HepG2 (cell line): Measurements from ENCODE around the gene ZNF23. TPM values are rescaled to one million over a fixed set of nuclear protein-coding genes. Genes with fewer than 3 reads are reported as not detected.

Source experiments
- BHLHE40 ChIP-seq: IDR thresholded peaks from 2 replicates; pipeline ENCODE4 v1.6.1; 2011; ENCODE audit warnings: low read length, improper control_type of control experiment
- FOSL1 ChIP-seq: sonication (generic); formaldehyde crosslinking; IDR thresholded peaks from 2 replicates; pipeline ENCODE4 v1.9.0; 2021; ENCODE audit warnings: missing genetic modification reagents, borderline replicate concordance
- FOXO1 ChIP-seq: sonication (generic); formaldehyde crosslinking; IDR thresholded peaks from 2 replicates; pipeline ENCODE4 v1.4.0; 2020; ENCODE audit warnings: missing genetic modification reagents
- MAF1 ChIP-seq: sonication (generic); formaldehyde crosslinking; IDR thresholded peaks from 2 replicates; pipeline ENCODE4 v1.5.0; 2020; ENCODE audit warnings: missing genetic modification reagents, borderline replicate concordance
- NCOA1 ChIP-seq: sonication (generic); formaldehyde crosslinking; IDR thresholded peaks from 2 replicates; pipeline ENCODE4 v1.9.0; 2021; ENCODE audit warnings: missing genetic modification reagents
- ONECUT2 ChIP-seq: sonication (generic); formaldehyde crosslinking; IDR thresholded peaks from 2 replicates; pipeline ENCODE4 v1.4.0; 2020; ENCODE audit warnings: missing genetic modification reagents
- PATZ1 ChIP-seq: sonication (generic); formaldehyde crosslinking; IDR thresholded peaks from 2 replicates; pipeline ENCODE4 v1.4.0; 2020; ENCODE audit warnings: missing genetic modification reagents
- SAP130 ChIP-seq: IDR thresholded peaks from 2 replicates; pipeline ENCODE4 v1.6.1; 2016; ENCODE audit warnings: low read depth
- SMYD3 ChIP-seq: sonication (generic); formaldehyde crosslinking; IDR thresholded peaks from 2 replicates; pipeline ENCODE4 v1.8.1; 2023; ENCODE audit warnings: mild to moderate bottlenecking, missing genetic modification reagents
- ZNF101 ChIP-seq: sonication (generic); formaldehyde crosslinking; IDR thresholded peaks from 2 replicates; pipeline ENCODE4 v1.4.0; 2020; ENCODE audit warnings: mild to moderate bottlenecking, low read depth, missing genetic modification reagents, borderline replicate concordance
- ZNF33B ChIP-seq: sonication (generic); formaldehyde crosslinking; IDR thresholded peaks from 2 replicates; pipeline ENCODE4 v1.5.1; 2020; ENCODE audit warnings: mild to moderate bottlenecking, missing genetic modification reagents
- ZNF563 ChIP-seq: sonication (generic); formaldehyde crosslinking; IDR thresholded peaks from 2 replicates; pipeline ENCODE4 v1.8.0; 2022; ENCODE audit warnings: mild to moderate bottlenecking, moderate library complexity, missing genetic modification reagents
- ZNF607 ChIP-seq: sonication (generic); formaldehyde crosslinking; IDR thresholded peaks from 2 replicates; pipeline ENCODE4 v1.5.1; 2020; ENCODE audit warnings: missing genetic modification reagents, mild to moderate bottlenecking, borderline replicate concordance
- polyA plus RNA-seq, 8 experiments: library from polyadenylated mRNA; depleted of rRNA in 3 of 8; stranded (reverse) in 7 of 8; unstranded in 1 of 8; fragments of >200 nt; fragmentation: Illumina TruSeq in 4 of 8; extraction: Trizol in 4 of 8; gene quantifications; 2 replicates each; pipeline versions ENCODE4 v1.2.1 to v1.2.3, GENCODE V29; 2011 to 2016; ENCODE audit warnings: low read depth in 4 of 8, missing spikeins in 1 of 8, mixed read lengths in 1 of 8; ENCODE audit not compliant: insufficient read depth in 1 of 8
- total RNA-seq, 5 experiments: library from RNA; depleted of rRNA; stranded (reverse); fragments of >200 nt; fragmentation: Illumina TruSeq; extraction: Trizol; gene quantifications; 2 replicates each; pipeline ENCODE4 v1.2.3, GENCODE V29; 2016; ENCODE audit warnings: low read depth in 1 of 5
- TF ChIP-seq, protein P1 (sequence below), 2 experiments: IDR thresholded peaks; 2 replicates each; pipeline ENCODE4 v1.6.1; 2011 to 2012; ENCODE audit warnings: low read length in 2 of 2, borderline replicate concordance in 1 of 2, low read depth in 1 of 2, mild to moderate bottlenecking in 1 of 2, moderate library complexity in 1 of 2
- TF ChIP-seq, protein P2 (sequence below): sonication (generic); formaldehyde crosslinking; IDR thresholded peaks from 2 replicates; pipeline ENCODE4 v1.4.0; 2020; ENCODE audit warnings: missing genetic modification reagents
- TF ChIP-seq, protein P3 (sequence below): sonication (generic); formaldehyde crosslinking; IDR thresholded peaks from 2 replicates; pipeline ENCODE4 v1.4.0; 2020; ENCODE audit warnings: missing genetic modification reagents, low read depth, mild to moderate bottlenecking, borderline replicate concordance
- TF ChIP-seq, protein P4 (sequence below): sonication (generic); formaldehyde crosslinking; IDR thresholded peaks from 2 replicates; pipeline ENCODE4 v1.5.1; 2020; ENCODE audit warnings: missing genetic modification reagents, mild to moderate bottlenecking, borderline replicate concordance

Gene ZNF23
- total and polyA plus RNA-seq, 2 of the 13 experiments (the other 11 are each of a cell fraction or from before 2014, with no cell fraction given), result 8.6 to 12.2 TPM

- TF ChIP-seq, protein P1, sequence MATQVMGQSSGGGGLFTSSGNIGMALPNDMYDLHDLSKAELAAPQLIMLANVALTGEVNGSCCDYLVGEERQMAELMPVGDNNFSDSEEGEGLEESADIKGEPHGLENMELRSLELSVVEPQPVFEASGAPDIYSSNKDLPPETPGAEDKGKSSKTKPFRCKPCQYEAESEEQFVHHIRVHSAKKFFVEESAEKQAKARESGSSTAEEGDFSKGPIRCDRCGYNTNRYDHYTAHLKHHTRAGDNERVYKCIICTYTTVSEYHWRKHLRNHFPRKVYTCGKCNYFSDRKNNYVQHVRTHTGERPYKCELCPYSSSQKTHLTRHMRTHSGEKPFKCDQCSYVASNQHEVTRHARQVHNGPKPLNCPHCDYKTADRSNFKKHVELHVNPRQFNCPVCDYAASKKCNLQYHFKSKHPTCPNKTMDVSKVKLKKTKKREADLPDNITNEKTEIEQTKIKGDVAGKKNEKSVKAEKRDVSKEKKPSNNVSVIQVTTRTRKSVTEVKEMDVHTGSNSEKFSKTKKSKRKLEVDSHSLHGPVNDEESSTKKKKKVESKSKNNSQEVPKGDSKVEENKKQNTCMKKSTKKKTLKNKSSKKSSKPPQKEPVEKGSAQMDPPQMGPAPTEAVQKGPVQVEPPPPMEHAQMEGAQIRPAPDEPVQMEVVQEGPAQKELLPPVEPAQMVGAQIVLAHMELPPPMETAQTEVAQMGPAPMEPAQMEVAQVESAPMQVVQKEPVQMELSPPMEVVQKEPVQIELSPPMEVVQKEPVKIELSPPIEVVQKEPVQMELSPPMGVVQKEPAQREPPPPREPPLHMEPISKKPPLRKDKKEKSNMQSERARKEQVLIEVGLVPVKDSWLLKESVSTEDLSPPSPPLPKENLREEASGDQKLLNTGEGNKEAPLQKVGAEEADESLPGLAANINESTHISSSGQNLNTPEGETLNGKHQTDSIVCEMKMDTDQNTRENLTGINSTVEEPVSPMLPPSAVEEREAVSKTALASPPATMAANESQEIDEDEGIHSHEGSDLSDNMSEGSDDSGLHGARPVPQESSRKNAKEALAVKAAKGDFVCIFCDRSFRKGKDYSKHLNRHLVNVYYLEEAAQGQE (IDR thresholded peaks at IDR 0.05; ENCODE audit: borderline replicate concordance in 1 of 2, low read depth in 1 of 2, low read length in 2 of 2), result no peak
- TF ChIP-seq ZNF101 (CRISPR knock-in tag), result no peak
- TF ChIP-seq, protein P2, sequence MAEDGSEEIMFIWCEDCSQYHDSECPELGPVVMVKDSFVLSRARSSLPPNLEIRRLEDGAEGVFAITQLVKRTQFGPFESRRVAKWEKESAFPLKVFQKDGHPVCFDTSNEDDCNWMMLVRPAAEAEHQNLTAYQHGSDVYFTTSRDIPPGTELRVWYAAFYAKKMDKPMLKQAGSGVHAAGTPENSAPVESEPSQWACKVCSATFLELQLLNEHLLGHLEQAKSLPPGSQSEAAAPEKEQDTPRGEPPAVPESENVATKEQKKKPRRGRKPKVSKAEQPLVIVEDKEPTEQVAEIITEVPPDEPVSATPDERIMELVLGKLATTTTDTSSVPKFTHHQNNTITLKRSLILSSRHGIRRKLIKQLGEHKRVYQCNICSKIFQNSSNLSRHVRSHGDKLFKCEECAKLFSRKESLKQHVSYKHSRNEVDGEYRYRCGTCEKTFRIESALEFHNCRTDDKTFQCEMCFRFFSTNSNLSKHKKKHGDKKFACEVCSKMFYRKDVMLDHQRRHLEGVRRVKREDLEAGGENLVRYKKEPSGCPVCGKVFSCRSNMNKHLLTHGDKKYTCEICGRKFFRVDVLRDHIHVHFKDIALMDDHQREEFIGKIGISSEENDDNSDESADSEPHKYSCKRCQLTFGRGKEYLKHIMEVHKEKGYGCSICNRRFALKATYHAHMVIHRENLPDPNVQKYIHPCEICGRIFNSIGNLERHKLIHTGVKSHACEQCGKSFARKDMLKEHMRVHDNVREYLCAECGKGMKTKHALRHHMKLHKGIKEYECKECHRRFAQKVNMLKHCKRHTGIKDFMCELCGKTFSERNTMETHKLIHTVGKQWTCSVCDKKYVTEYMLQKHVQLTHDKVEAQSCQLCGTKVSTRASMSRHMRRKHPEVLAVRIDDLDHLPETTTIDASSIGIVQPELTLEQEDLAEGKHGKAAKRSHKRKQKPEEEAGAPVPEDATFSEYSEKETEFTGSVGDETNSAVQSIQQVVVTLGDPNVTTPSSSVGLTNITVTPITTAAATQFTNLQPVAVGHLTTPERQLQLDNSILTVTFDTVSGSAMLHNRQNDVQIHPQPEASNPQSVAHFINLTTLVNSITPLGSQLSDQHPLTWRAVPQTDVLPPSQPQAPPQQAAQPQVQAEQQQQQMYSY (CRISPR knock-in tag), result no peak
- TF ChIP-seq MAF1 (CRISPR knock-in tag), result 0 out of 2 replicates have a peak, but pooled peaks have one; percentile 68
- no peak for TF ChIP-seq SMYD3 (CRISPR knock-in tag)
- TF ChIP-seq BHLHE40, result no peak
- peak; percentile 26; the same call in 1 of the 2 replicates for TF ChIP-seq FOXO1 (CRISPR knock-in tag)
- TF ChIP-seq, protein P3, sequence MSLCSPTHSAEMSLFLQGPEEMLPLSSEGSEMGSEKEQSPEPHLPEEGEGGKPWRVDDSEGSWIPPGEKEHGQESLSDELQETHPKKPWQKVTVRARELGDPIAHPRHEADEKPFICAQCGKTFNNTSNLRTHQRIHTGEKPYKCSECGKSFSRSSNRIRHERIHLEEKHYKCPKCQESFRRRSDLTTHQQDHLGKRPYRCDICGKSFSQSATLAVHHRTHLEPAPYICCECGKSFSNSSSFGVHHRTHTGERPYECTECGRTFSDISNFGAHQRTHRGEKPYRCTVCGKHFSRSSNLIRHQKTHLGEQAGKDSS (CRISPR knock-in tag), result no peak
- TF ChIP-seq PATZ1, result peak; percentile 8; the same call in 1 of the 2 replicates
- 0 out of 2 replicates have a peak, but pooled peaks have one; percentile 52 for TF ChIP-seq ZNF33B
- TF ChIP-seq FOSL1, result no peak
- TF ChIP-seq NCOA1 (CRISPR knock-in tag), result no peak
- TF ChIP-seq ONECUT2 (CRISPR knock-in tag), result no peak
- peak; percentile 56; the same call in 1 of the 2 replicates for TF ChIP-seq ZNF563 (CRISPR knock-in tag)
- peak; percentile 96 for TF ChIP-seq SAP130 (CRISPR knock-in tag)
- TF ChIP-seq ZNF607 (CRISPR knock-in tag), result no peak
- TF ChIP-seq, protein P4, sequence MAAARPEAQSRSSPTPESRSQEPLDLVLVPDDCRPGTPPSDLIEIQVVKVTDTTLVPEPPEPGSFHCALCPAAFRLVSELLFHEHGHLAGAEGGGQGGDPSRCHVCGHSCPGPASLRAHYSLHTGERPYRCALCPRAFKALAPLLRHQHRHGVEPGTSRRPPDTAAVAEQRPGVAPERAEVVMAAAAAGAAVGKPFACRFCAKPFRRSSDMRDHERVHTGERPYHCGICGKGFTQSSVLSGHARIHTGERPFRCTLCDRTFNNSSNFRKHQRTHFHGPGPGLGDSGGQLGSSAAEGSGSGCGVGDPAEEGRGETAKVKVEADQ, result no peak; the same call in 1 of the 2 replicates
These were observed 22.2 kb upstream of the ZNF23 start (continued) for GRCh38 chr16:71484006-71484893.
